HepG2 (cell line): ENCODE measurements around the gene ACTN2. TPM values are rescaled to one million over a fixed set of nuclear protein-coding genes. Genes with fewer than 3 reads are reported as not detected.

Experiments
- ATAC-seq: fragments of 200-7000 bp; cut with Tn5 transposase; 3 replicates; pipeline ENCODE4 v1.9.1; 2020; ENCODE audit warnings: mild to moderate bottlenecking, moderate library complexity
- BruUV-seq: library from RNA; stranded (reverse); fragments of 400-500 nt; replicated peaks from 2 replicates; lab custom pipeline; 2021; lab: Mats Ljungman, UMichigan
- CTCF ChIA-PET: fragments of 300-600 bp; formaldehyde crosslinking; extraction: SDS; loops from one replicate; lab custom pipeline; 2021; ENCODE audit warnings: low total read pairs, inconsistent platforms, low intra/inter-chr PET ratio; lab: Yijun Ruan, JAX
- POLR2A ChIA-PET: fragments of 350-600 bp; sonication (Branson Sonifier 250); formaldehyde crosslinking; loops from one replicate; lab custom pipeline; 2020; ENCODE audit warnings: antibody characterized with exemption, inconsistent platforms; lab: Yijun Ruan, JAX
- DNase-seq: peaks from one replicate; pipeline ENCODE4 v3.0.0-alpha.2; 2015; ENCODE audit warnings: low spot score
- FAIRE-seq: peaks from 3 replicates; lab custom pipeline; 2011; peaks lifted over from hg19 to GRCh38; lab: Jason Lieb, UNC
- H2AFZ ChIP-seq: one replicate; pipeline ENCODE4 v1.6.1; 2011; ENCODE audit warnings: low read length, inconsistent platforms
- H3K27ac ChIP-seq: fragments of 300-600 bp; 3 replicates; pipeline ENCODE4 v1.8.0; 2011; ENCODE audit warnings: mixed run types, mild to moderate bottlenecking, mixed read lengths, low read length, inconsistent platforms; ENCODE audit not compliant: insufficient read depth; ENCODE audit errors: extremely low read length
- H3K27me3 ChIP-seq, 2 experiments: fragments of 200-600 bp in 1 of 2; 2 replicates in 1 of 2; 3 replicates in 1 of 2; pipeline versions ENCODE4 v1.6.0 to v1.8.0; 2011; ENCODE audit warnings: low read length in 2 of 2, mild to moderate bottlenecking in 2 of 2, moderate library complexity in 2 of 2, inconsistent platforms in 1 of 2; ENCODE audit not compliant: insufficient read depth in 2 of 2, control insufficient read depth in 1 of 2
- H3K36me3 ChIP-seq, 2 experiments: fragments of 200-600 bp in 1 of 2; replicated peaks in 1 of 2; 2 replicates in 1 of 2; 3 replicates in 1 of 2; pipeline versions ENCODE4 v1.5.1 to v1.8.0; 2011; ENCODE audit warnings: low read length in 2 of 2, inconsistent platforms in 1 of 2; ENCODE audit not compliant: insufficient read depth in 2 of 2, control insufficient read depth in 1 of 2
- H3K4me1 ChIP-seq: 2 replicates; pipeline ENCODE4 v1.5.1; 2012; ENCODE audit warnings: low read length, inconsistent platforms; ENCODE audit not compliant: insufficient read depth
- H3K4me2 ChIP-seq: 2 replicates; pipeline ENCODE4 v1.6.0; 2011; ENCODE audit warnings: low read depth, low read length, inconsistent platforms
- H3K4me3 ChIP-seq, 3 experiments: fragments of 200-600 bp in 1 of 3; sonication (generic), shearing (Covaris generic) in 1 of 3; replicated peaks in 1 of 3; 2 replicates each; pipeline ENCODE4 v1.5.1; 2011 to 2016; ENCODE audit warnings: low read length in 3 of 3, inconsistent platforms in 2 of 3, low read depth in 2 of 3, mild to moderate bottlenecking in 2 of 3, control low read depth in 1 of 3, mixed read lengths in 1 of 3; ENCODE audit not compliant: insufficient read depth in 1 of 3
- H3K79me2 ChIP-seq: one replicate; pipeline ENCODE4 v1.6.1; 2011; ENCODE audit warnings: low read length, inconsistent platforms; ENCODE audit not compliant: insufficient read depth
- H3K9ac ChIP-seq: 2 replicates; pipeline ENCODE4 v1.6.0; 2011; ENCODE audit warnings: mild to moderate bottlenecking, low read depth, low read length, inconsistent platforms; ENCODE audit not compliant: insufficient read depth
- H3K9me3 ChIP-seq: 2 replicates; pipeline ENCODE4 v1.5.1; 2012; ENCODE audit warnings: mild to moderate bottlenecking, low read length
- H4K20me1 ChIP-seq: 2 replicates; pipeline ENCODE4 v1.6.0; 2011; ENCODE audit warnings: inconsistent platforms, mild to moderate bottlenecking, low read length, moderate library complexity; ENCODE audit not compliant: insufficient read depth
- ARNT2 ChIP-seq: sonication (generic); formaldehyde crosslinking; IDR thresholded peaks from 2 replicates; pipeline ENCODE4 v1.8.0; 2022; ENCODE audit warnings: mild to moderate bottlenecking, low read depth, missing genetic modification reagents, moderate library complexity
- FOXJ3 ChIP-seq: sonication (generic); formaldehyde crosslinking; IDR thresholded peaks from 2 replicates; pipeline ENCODE4 v1.4.0; 2020; ENCODE audit warnings: missing genetic modification reagents, mild to moderate bottlenecking, borderline replicate concordance
- GATAD2A ChIP-seq: IDR thresholded peaks from 2 replicates; pipeline ENCODE4 v1.6.1; 2016
- HES4 ChIP-seq: sonication (generic); formaldehyde crosslinking; IDR thresholded peaks from 2 replicates; pipeline ENCODE4 v1.9.0; 2021; ENCODE audit warnings: mild to moderate bottlenecking, missing genetic modification reagents, borderline replicate concordance
- NONO ChIP-seq, 2 experiments: fragments of 450-650 bp in 1 of 2; sonication (generic) in 1 of 2; formaldehyde crosslinking in 1 of 2; IDR thresholded peaks in 1 of 2; conservative IDR thresholded peaks in 1 of 2; 2 replicates each; pipeline versions ENCODE4 v1.6.1 to v1.8.0; 2017 to 2022; ENCODE audit warnings: mild to moderate bottlenecking in 1 of 2, missing genetic modification reagents in 1 of 2, moderate library complexity in 1 of 2
- ZNF337 ChIP-seq: sonication (generic); formaldehyde crosslinking; IDR thresholded peaks from 2 replicates; pipeline ENCODE4 v1.5.1; 2020; ENCODE audit warnings: missing genetic modification reagents, low read depth, mild to moderate bottlenecking, borderline replicate concordance
- ZNF546 ChIP-seq: sonication (generic); formaldehyde crosslinking; conservative IDR thresholded peaks from 2 replicates; pipeline ENCODE4 v1.8.1; 2023; ENCODE audit warnings: mild to moderate bottlenecking, missing genetic modification reagents
- WGBS: methylation state at CpG from one replicate; pipeline ENCODE4 v1.1.6; 2017; ENCODE audit warnings: low lambda C conversion rate; 5-methylcytosine and 5-hydroxymethylcytosine counted together
- in situ Hi-C: cut with HindIII; loops from 2 replicates; pipeline ENCODE4 v1.10.0; 2017; ENCODE audit warnings: low pct_unique_long_range_greater_than_20kb; ENCODE audit not compliant: extremely low pct_ligation_motif_present
- intact Hi-C: fragments of 100-400 bp; cut with micrococcal nuclease; formaldehyde crosslinking; loops from one replicate; pipeline ENCODE4 v1.10.0; 2022; ENCODE audit not compliant: unreplicated experiment
- polyA plus RNA-seq, 8 experiments: library from polyadenylated mRNA; depleted of rRNA in 3 of 8; stranded (reverse) in 7 of 8; unstranded in 1 of 8; fragments of >200 nt; fragmentation: Illumina TruSeq in 4 of 8; extraction: Trizol in 4 of 8; gene quantifications; 2 replicates each; pipeline versions ENCODE4 v1.2.1 to v1.2.3, GENCODE V29; 2011 to 2016; ENCODE audit warnings: low read depth in 4 of 8, missing spikeins in 1 of 8, mixed read lengths in 1 of 8; ENCODE audit not compliant: insufficient read depth in 1 of 8
- total RNA-seq, 5 experiments: library from RNA; depleted of rRNA; stranded (reverse); fragments of >200 nt; fragmentation: Illumina TruSeq; extraction: Trizol; gene quantifications; 2 replicates each; pipeline ENCODE4 v1.2.3, GENCODE V29; 2016; ENCODE audit warnings: low read depth in 1 of 5
- TF ChIP-seq, protein P1 (sequence below): sonication (generic); formaldehyde crosslinking; IDR thresholded peaks from 2 replicates; pipeline ENCODE4 v1.4.0; 2020; ENCODE audit warnings: missing genetic modification reagents, mild to moderate bottlenecking, borderline replicate concordance
- TF ChIP-seq, protein P2 (sequence below): sonication (generic); formaldehyde crosslinking; IDR thresholded peaks from 2 replicates; pipeline ENCODE4 v1.8.0; 2022; ENCODE audit warnings: missing genetic modification reagents, low read depth, mild to moderate bottlenecking, borderline replicate concordance
- TF ChIP-seq, protein P3 (sequence below): sonication (generic); formaldehyde crosslinking; IDR thresholded peaks from 2 replicates; pipeline ENCODE4 v1.4.0; 2020; ENCODE audit warnings: mild to moderate bottlenecking, missing genetic modification reagents, borderline replicate concordance

The ACTN2 gene
- total and polyA plus RNA-seq, 2 of the 13 experiments (the other 11 are each of a cell fraction or from before 2014, with no cell fraction given) = 0.04 to 0.13 TPM

DNA sequence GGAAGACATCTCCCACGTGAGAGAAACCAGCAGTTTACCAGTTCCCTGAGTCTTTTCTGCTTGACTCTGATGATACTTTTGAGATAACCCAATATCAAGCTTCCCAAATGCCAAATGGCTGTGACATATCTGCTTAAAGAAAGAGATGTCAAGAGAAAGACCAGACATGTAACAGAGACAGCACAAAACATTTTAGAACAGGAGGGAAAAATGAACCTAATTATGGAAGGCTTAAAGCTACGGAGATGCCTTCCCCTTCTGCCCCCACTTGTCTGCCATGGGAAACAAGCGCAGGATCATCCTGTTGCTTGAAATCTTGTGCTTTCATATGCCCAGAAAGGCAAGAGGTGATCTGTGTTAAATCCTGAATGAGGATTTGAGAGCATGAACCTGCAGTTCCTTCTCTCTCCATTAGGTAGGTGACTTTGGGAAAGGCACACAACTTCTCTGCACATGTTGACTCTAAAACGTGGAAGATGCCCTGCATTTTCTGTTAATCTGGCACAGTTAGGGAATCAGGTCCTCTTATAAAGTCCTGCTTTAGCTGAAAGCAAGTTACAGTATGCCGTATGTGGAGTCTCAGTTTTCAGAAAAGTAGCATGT, 62.1 kb downstream of the ACTN2 start (continued):
- TF ChIP-seq, protein P1, sequence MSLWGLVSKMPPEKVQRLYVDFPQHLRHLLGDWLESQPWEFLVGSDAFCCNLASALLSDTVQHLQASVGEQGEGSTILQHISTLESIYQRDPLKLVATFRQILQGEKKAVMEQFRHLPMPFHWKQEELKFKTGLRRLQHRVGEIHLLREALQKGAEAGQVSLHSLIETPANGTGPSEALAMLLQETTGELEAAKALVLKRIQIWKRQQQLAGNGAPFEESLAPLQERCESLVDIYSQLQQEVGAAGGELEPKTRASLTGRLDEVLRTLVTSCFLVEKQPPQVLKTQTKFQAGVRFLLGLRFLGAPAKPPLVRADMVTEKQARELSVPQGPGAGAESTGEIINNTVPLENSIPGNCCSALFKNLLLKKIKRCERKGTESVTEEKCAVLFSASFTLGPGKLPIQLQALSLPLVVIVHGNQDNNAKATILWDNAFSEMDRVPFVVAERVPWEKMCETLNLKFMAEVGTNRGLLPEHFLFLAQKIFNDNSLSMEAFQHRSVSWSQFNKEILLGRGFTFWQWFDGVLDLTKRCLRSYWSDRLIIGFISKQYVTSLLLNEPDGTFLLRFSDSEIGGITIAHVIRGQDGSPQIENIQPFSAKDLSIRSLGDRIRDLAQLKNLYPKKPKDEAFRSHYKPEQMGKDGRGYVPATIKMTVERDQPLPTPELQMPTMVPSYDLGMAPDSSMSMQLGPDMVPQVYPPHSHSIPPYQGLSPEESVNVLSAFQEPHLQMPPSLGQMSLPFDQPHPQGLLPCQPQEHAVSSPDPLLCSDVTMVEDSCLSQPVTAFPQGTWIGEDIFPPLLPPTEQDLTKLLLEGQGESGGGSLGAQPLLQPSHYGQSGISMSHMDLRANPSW (CRISPR knock-in tag) = no peak
- TF ChIP-seq ZNF546 (CRISPR knock-in tag) = no peak
- TF ChIP-seq, protein P2, sequence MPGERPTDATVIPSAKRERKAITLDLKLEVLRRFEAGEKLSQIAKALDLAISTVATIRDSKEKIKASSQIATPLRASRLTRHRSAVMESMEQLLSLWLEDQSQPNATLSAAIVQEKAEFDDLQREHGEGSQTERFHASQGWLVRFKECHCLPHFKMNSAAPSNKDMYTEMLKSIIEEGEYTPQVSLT (CRISPR knock-in tag) = no peak

DNA sequence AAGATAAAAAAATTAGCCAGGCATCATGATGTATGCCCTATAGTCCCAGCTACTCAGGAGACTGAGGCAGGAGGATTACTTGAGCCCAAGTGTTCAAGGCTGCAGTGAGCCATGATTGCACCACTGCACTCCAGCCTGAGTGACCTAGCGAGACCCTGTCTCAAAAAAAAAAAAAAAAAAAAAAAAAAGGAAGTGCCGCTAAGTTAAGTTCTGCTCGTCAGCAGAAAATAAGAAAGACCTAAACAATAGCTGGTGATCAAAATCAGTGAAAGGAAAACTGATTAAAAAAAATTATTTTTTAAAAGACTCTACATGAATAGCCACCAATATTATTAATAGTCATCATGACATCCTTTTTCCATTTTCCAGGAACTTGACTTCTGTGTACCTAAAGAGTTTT, 64.6 kb downstream of the ACTN2 start:
- in situ Hi-C loops = loop anchor here (10.0 to 25.0 kb wide), 2 partner anchors 386 to 634 kb away; no protein-coding TSS in a partner anchor
- CTCF ChIA-PET = no interaction called here

More for the DNA sequence above, 64.6 kb downstream of the ACTN2 start:
- H2AFZ ChIP-seq = no peak overlapping the region
- H3K4me2 ChIP-seq = no peak overlapping the region
- POLR2A ChIA-PET = no interaction called here
- no peak for FAIRE-seq
- no peak overlapping the region for H3K9ac ChIP-seq
- no peaks in the 10 kb centered on the region for H3K9me3 ChIP-seq
- 61% methylated on average over 3 of the region's 3 CpGs for WGBS
- no peak for DNase-seq
- TF ChIP-seq GATAD2A = no peak
- TF ChIP-seq, protein P3, sequence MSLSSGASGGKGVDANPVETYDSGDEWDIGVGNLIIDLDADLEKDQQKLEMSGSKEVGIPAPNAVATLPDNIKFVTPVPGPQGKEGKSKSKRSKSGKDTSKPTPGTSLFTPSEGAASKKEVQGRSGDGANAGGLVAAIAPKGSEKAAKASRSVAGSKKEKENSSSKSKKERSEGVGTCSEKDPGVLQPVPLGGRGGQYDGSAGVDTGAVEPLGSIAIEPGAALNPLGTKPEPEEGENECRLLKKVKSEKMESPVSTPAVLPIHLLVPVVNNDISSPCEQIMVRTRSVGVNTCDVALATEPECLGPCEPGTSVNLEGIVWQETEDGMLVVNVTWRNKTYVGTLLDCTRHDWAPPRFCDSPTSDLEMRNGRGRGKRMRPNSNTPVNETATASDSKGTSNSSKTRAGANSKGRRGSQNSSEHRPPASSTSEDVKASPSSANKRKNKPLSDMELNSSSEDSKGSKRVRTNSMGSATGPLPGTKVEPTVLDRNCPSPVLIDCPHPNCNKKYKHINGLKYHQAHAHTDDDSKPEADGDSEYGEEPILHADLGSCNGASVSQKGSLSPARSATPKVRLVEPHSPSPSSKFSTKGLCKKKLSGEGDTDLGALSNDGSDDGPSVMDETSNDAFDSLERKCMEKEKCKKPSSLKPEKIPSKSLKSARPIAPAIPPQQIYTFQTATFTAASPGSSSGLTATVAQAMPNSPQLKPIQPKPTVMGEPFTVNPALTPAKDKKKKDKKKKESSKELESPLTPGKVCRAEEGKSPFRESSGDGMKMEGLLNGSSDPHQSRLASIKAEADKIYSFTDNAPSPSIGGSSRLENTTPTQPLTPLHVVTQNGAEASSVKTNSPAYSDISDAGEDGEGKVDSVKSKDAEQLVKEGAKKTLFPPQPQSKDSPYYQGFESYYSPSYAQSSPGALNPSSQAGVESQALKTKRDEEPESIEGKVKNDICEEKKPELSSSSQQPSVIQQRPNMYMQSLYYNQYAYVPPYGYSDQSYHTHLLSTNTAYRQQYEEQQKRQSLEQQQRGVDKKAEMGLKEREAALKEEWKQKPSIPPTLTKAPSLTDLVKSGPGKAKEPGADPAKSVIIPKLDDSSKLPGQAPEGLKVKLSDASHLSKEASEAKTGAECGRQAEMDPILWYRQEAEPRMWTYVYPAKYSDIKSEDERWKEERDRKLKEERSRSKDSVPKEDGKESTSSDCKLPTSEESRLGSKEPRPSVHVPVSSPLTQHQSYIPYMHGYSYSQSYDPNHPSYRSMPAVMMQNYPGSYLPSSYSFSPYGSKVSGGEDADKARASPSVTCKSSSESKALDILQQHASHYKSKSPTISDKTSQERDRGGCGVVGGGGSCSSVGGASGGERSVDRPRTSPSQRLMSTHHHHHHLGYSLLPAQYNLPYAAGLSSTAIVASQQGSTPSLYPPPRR (CRISPR knock-in tag) = no peak
- TF ChIP-seq ZNF337 (CRISPR knock-in tag) = no peak
- TF ChIP-seq NONO (IDR thresholded peaks at IDR 0.05) = no peak
- TF ChIP-seq NONO (CRISPR knock-in tag; conservative IDR thresholded peaks at IDR 0.05) = no peak
- TF ChIP-seq FOXJ3 = no peak
- no peak for TF ChIP-seq HES4
- no peak for TF ChIP-seq ARNT2 (CRISPR knock-in tag)
- H3K36me3 ChIP-seq = no peaks in the 10 kb centered on the region
- H3K4me1 ChIP-seq = no peaks in the 10 kb centered on the region
- no peaks in the 10 kb centered on the region for H3K79me2 ChIP-seq
- H3K27me3 ChIP-seq = peaks cover 0 to 21% of the 10 kb centered on the region in 2 experiments; a peak in 3 of 5 replicates
- no peak overlapping the region for H3K4me3 ChIP-seq
- BruUV-seq = no TSS peak
- no peaks in the 10 kb centered on the region for H4K20me1 ChIP-seq
- no peak overlapping the region for H3K27ac ChIP-seq
- intact Hi-C loops = loop anchor here (10.0 kb wide), 1 partner anchor 646 kb away; no protein-coding TSS in a partner anchor
- no peak for ATAC-seq
